ENCODE measurements around the gene NFE2L1. TPM values are rescaled to one million over a fixed set of nuclear protein-coding genes. Genes with fewer than 3 reads are reported as not detected.
A peak's percentile ranks its signal among the peaks of the same experiment; 100 is the strongest.

NFE2L1 gene
- total and polyA plus RNA-seq, 9 of the 15 experiments (the other 6 are each of a cell fraction or from before 2014, with no cell fraction given), result 2.0 to 68.6 (median 39.7) TPM

- TF ChIP-seq HDAC6 (IDR thresholded peaks at IDR 0.05; ENCODE audit: low read depth, low read length) (no peak), JUNB (CRISPR knock-in tag; conservative IDR thresholded peaks at IDR 0.05) (no peak), ZNF217 (CRISPR knock-in tag; IDR thresholded peaks at IDR 0.05) (no peak), LARP7 (IDR thresholded peaks at IDR 0.05) (no peak), ZNF121 (CRISPR knock-in tag; conservative IDR thresholded peaks at IDR 0.05) (no peak), RCOR1 (IDR thresholded peaks at IDR 0.05; ENCODE audit: borderline replicate concordance in 1 of 2, low read depth in 2 of 2, low read length in 2 of 2) (0 out of 4 replicates have a peak, but pooled peaks of 1 of the 2 experiments have one; percentile 25), THAP12 (CRISPR knock-in tag; IDR thresholded peaks at IDR 0.05) (peak; percentile 91; the same call in 1 of the 2 replicates), PATZ1 (CRISPR knock-in tag; IDR thresholded peaks at IDR 0.05; ENCODE audit: borderline replicate concordance) (no peak), MAFK (IDR thresholded peaks at IDR 0.05; ENCODE audit: low read length) (no peak), CHCHD3 (CRISPR knock-in tag; IDR thresholded peaks at IDR 0.05) (0 out of 2 replicates have a peak, but pooled peaks have one; percentile 24), SMARCA5 (IDR thresholded peaks at IDR 0.05) (no peak), HMGXB4 (CRISPR knock-in tag; IDR thresholded peaks at IDR 0.05) (no peak), ZNF274 (IDR thresholded peaks at IDR 0.05; ENCODE audit: borderline replicate concordance, low read depth, low read length) (no peak), CEBPG (CRISPR knock-in tag; IDR thresholded peaks at IDR 0.05) (no peak), CEBPG (tag; conservative IDR thresholded peaks at IDR 0.05 in 1 of 2, IDR thresholded peaks at IDR 0.05 in 1 of 2) (no peak), CBFA2T2 (conservative IDR thresholded peaks at IDR 0.05) (no peak), TCF7 (IDR thresholded peaks at IDR 0.05; ENCODE audit: borderline replicate concordance) (no peak), ELF1 (tag; IDR thresholded peaks at IDR 0.05) (no peak), SETDB1 (IDR thresholded peaks at IDR 0.05; ENCODE audit: low read length) (no peak), HCFC1 (IDR thresholded peaks at IDR 0.05; ENCODE audit: low read depth, low read length) (no peak), CHD1 (IDR thresholded peaks at IDR 0.05; ENCODE audit: low read length) (peak; percentile 88)
- TF ChIP-seq, protein P1, sequence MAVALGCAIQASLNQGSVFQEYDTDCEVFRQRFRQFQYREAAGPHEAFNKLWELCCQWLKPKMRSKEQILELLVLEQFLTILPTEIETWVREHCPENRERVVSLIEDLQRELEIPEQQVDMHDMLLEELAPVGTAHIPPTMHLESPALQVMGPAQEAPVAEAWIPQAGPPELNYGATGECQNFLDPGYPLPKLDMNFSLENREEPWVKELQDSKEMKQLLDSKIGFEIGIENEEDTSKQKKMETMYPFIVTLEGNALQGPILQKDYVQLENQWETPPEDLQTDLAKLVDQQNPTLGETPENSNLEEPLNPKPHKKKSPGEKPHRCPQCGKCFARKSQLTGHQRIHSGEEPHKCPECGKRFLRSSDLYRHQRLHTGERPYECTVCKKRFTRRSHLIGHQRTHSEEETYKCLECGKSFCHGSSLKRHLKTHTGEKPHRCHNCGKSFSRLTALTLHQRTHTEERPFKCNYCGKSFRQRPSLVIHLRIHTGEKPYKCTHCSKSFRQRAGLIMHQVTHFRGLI (CRISPR knock-in tag; IDR thresholded peaks at IDR 0.05), result no peak
These were observed 396 bp downstream of the NFE2L1 start (continued) for GRCh38 chr17:48048384-48049126.
